Measurements from ENCODE around the gene P3H4.

Gene P3H4

DNA sequence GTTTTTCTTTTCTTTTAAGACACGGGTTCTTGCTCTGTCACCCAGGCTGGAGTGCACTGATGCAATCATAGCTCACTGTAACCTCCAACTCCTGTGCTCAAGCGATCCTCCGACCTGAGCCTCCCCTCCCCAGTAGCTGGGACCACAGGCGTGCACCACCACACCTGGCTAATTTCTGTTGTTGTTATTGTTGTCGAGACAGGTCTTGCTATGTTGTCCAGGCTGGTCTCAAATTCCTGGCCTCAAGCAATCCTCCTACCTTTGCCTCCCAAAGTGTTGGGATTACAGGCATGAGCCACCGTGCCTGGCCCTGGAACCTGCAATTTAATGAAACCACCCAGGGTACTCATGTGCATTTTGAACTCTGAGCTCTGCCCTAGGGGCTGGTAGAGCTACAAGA is 49.4 kb downstream of the P3H4 start:
- Histone ChIP-seq H3K9me3 (ENCODE audit: low read length) (no peaks in the 10 kb centered on the region), H3K27ac (ENCODE audit: low read depth, low read length) (no peak overlapping the region), H3K9ac (ENCODE audit: low read length) (no peak overlapping the region), H3K27me3 (ENCODE audit: control insufficient read depth in 1 of 2, insufficient read depth in 2 of 2, low read length in 2 of 2) (no peaks in the 10 kb centered on the region), H3K4me1 (ENCODE audit: insufficient read depth, low read length) (no peaks in the 10 kb centered on the region), H3K4me3 (ENCODE audit: low read depth in 1 of 2, low read length in 2 of 2) (no peak overlapping the region), H3K36me3 (ENCODE audit: insufficient read depth, low read length) (peaks cover 9% of the 10 kb centered on the region)

DNA sequence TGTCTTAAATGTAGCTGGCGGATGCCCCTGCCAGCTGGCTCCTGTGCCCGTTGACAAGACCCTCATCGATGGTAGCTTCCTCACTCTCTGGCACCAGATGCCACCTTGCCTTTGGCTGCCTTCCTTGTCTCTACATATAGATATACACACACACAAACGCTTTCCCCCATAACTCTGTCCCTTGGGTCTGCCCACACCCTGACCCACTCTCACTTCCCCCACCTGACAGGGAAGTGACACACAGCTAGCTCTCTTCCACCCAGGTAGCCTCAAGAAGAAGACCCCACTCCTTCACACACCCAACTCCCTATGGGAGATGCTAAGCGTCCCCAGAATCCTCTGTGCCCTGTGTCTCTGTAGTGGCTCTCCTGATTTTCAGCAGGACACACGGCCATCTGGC is 50.9 kb downstream of the P3H4 start:
- H3K27me3 ChIP-seq (ENCODE audit: control insufficient read depth in 1 of 2, insufficient read depth in 2 of 2, low read length in 2 of 2): no peaks in the 10 kb centered on the region
- no peaks in the 10 kb centered on the region for H3K4me1 ChIP-seq (ENCODE audit: insufficient read depth, low read length)
- H3K9ac ChIP-seq (ENCODE audit: low read length): no peak overlapping the region
- no peak overlapping the region for H3K27ac ChIP-seq (ENCODE audit: low read depth, low read length)
- peaks cover 9% of the 10 kb centered on the region for H3K36me3 ChIP-seq (ENCODE audit: insufficient read depth, low read length)
- no peak overlapping the region for H3K4me3 ChIP-seq (ENCODE audit: low read depth in 1 of 2, low read length in 2 of 2)
- no peaks in the 10 kb centered on the region for H3K9me3 ChIP-seq (ENCODE audit: low read length)

DNA sequence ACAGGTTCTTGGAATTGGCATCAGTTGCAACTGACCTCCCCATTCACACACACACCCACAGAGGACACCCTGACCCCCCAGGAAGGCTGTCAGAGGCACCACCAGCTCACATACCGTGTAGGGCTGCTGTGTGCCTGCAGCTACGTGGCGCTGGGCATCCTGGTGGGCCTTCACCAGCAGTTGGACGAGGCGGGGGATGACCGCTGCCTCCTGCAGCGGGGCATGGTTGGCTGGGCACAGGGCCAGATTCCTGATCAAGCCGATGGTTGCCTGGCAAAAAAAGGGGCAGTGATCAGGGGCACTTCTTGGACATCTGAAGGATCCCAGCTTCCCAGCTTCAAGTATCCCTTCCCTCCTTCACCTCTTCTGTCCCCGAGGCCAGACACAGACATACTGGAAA is 53.1 kb downstream of the P3H4 start:
- H3K27me3 ChIP-seq (ENCODE audit: control insufficient read depth in 1 of 2, insufficient read depth in 2 of 2, low read length in 2 of 2): no peaks in the 10 kb centered on the region
- H3K9ac ChIP-seq (ENCODE audit: low read length): no peak overlapping the region
- H3K27ac ChIP-seq (ENCODE audit: low read depth, low read length): no peak overlapping the region
- H3K4me1 ChIP-seq (ENCODE audit: insufficient read depth, low read length): no peaks in the 10 kb centered on the region
- H3K4me3 ChIP-seq (ENCODE audit: low read depth in 1 of 2, low read length in 2 of 2): no peak overlapping the region
- no peaks in the 10 kb centered on the region for H3K9me3 ChIP-seq (ENCODE audit: low read length)
- H3K36me3 ChIP-seq (ENCODE audit: insufficient read depth, low read length): peaks cover 6% of the 10 kb centered on the region

DNA sequence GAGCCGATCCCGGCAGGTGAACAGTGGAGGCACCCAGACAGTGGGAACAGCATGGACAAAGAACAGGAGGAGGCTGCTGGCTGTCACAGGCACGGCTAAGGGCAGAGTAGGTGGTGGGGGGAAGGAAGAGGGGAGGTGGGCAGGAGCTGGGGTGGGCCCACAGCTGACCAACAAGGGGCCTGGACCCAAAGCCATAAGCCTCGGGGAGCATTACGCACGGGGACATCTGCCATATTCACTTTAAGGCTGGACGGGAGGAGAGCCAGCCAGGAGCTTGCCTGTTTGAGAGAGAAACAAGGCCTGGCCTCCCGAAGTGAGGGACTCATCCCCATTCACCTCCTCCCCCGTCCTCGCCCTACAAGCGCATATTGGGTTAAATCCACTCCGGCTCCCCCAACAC is 57.7 kb downstream of the P3H4 start:
- Histone ChIP-seq H3K36me3 (ENCODE audit: insufficient read depth, low read length) (no peaks in the 10 kb centered on the region), H3K27me3 (ENCODE audit: control insufficient read depth in 1 of 2, insufficient read depth in 2 of 2, low read length in 2 of 2) (no peaks in the 10 kb centered on the region), H3K27ac (ENCODE audit: low read depth, low read length) (no peak overlapping the region), H3K9me3 (ENCODE audit: low read length) (no peaks in the 10 kb centered on the region), H3K4me3 (ENCODE audit: low read depth in 1 of 2, low read length in 2 of 2) (no peak overlapping the region), H3K4me1 (ENCODE audit: insufficient read depth, low read length) (no peaks in the 10 kb centered on the region), H3K9ac (ENCODE audit: low read length) (no peak overlapping the region)

Measured in muscle layer of colon (tissue), 2 donors.